ENCODE results near the gene ATP11A.

Gene ATP11A

GRCh38 chr13:112791663-112792440 lies 102.0 kb downstream of the ATP11A start:
- H3K4me3 ChIP-seq (ENCODE audit: low read length): no peak overlapping the region
- no peak for DNase-seq (ENCODE audit: low read depth)
- TF ChIP-seq CTCF (conservative IDR thresholded peaks at IDR 0.05; ENCODE audit: low read depth, low read length): no peak

GRCh38 chr13:112792511-112792910 lies 102.7 kb downstream of the ATP11A start:
- no peak for TF ChIP-seq CTCF (conservative IDR thresholded peaks at IDR 0.05; ENCODE audit: low read depth, low read length)
- H3K4me3 ChIP-seq (ENCODE audit: low read length): no peak overlapping the region
- no peak for DNase-seq (ENCODE audit: low read depth)

GRCh38 chr13:112793545-112794445 lies 104.0 kb downstream of the ATP11A start:
- DNase-seq (ENCODE audit: low read depth): no peak
- H3K4me3 ChIP-seq (ENCODE audit: low read length): no peak overlapping the region
- TF ChIP-seq CTCF (conservative IDR thresholded peaks at IDR 0.05; ENCODE audit: low read depth, low read length): no peak

- no peak for TF ChIP-seq CTCF (conservative IDR thresholded peaks at IDR 0.05; ENCODE audit: low read depth, low read length)
- DNase-seq (ENCODE audit: low read depth): no peak
- no peak overlapping the region for H3K4me3 ChIP-seq (ENCODE audit: low read length)
These were observed 105.4 kb downstream of the ATP11A start for GRCh38 chr13:112795277-112795676.

- DNase-seq (ENCODE audit: low read depth): no peak
- TF ChIP-seq CTCF (conservative IDR thresholded peaks at IDR 0.05; ENCODE audit: low read depth, low read length): no peak
These were observed 106.5 kb downstream of the ATP11A start for GRCh38 chr13:112796190-112796915.

GRCh38 chr13:112799394-112799793 lies 109.6 kb downstream of the ATP11A start:
- no peak for TF ChIP-seq CTCF (conservative IDR thresholded peaks at IDR 0.05; ENCODE audit: low read depth, low read length)
- no peak overlapping the region for H3K4me3 ChIP-seq (ENCODE audit: low read length)
- no peak for DNase-seq (ENCODE audit: low read depth)

More at GRCh38 chr13:112796190-112796915, 106.5 kb downstream of the ATP11A start:
- H3K4me3 ChIP-seq (ENCODE audit: low read length): no peak overlapping the region

All from retinal pigment epithelial cell (primary cell).